ENCODE data around the gene UBE3C.
"Not testable (repeated sequence)": the region's sequence is repeated elsewhere in the genome, so short reads cannot be mapped to it uniquely, and the experiment has no call there.

Gene UBE3C

GRCh38 chr7:157132796-157133195, 5.9 kb upstream of the UBE3C start:
- no peak for FAIRE-seq

GRCh38 chr7:157133304-157133703, 5.4 kb upstream of the UBE3C start:
- no peak for FAIRE-seq

DNA sequence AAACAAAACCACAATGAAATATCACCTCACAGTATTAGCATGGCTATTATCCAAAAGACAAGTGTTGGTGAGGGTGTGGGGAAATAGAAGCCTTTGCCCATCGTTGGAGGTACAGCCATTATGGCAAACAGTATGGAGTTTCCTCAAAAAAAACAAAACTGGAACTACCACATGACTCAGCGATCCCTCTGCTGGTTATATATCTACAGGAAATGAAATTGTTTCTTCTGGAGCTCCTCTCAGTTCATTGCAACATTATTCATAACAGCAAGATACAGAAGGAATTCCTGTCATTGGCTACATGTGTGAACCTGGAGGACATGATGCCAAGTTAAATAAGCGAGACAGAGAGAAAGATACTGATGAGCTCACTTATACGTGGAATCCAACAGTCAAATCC, 2.4 kb upstream of the UBE3C start:
- no peak for FAIRE-seq

GRCh38 chr7:157138101-157138423, 664 bp upstream of the UBE3C start:
- FAIRE-seq, result no peak

- FAIRE-seq, result no peak
These were observed 534 bp downstream of the UBE3C start for GRCh38 chr7:157139111-157139809.

DNA sequence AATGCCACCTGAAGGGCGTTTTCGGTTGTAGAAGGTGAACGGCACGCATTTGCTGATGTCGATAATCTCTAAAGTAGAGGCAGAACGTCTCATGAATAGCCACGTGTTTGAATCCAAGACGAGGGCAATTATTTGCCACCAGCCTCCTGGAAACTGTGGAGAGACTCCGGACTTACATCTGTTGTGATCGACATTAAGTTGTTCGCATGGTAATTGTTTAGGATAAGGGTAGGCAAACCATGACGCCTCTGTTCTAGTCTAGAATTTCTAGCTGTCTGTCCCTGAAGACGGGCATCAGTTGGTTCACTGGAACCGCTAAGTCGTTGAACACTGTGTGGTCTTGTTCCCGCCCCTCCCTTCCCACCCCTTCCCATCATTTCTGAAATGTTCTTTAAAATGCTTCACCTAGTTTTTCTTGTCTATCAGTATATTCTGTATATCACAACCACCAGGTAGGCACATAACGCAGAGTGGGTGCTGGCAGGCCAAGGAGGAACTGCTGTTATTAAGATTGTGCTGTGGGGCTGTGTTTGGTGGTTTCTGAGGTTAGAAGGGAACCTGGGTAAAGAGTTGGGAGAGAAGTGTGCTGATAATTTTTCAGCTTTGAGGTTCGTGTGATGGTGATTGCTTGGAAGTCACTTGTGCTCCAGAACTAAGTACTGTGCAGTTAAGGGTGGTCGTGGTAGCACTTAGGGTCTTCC, 1.2 kb downstream of the UBE3C start:
- FAIRE-seq, result no peak

DNA sequence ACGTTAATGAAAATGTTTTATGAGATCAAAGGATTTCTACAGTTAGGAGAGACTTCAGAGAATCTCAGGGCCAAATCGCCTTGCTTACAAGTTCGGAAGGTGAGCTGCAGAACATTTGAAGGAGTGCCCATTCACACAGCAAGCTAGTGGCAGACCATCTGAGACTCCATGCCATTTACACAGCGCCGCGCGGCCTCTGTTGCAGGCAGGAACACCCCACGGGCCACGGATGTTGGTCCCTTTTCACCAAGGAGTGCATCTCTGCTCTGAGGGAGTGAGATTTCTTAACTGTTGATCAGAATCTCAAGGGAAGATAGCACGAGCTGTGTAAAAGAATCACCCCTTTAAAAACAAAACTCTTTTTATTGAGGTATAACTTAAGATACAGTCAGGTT, 1.8 kb downstream of the UBE3C start:
- no peak for FAIRE-seq

- FAIRE-seq, result no peak
These were observed 2.9 kb downstream of the UBE3C start for GRCh38 chr7:157141525-157142060.

GRCh38 chr7:157143788-157144187, 5.1 kb downstream of the UBE3C start:
- FAIRE-seq, result no peak

DNA sequence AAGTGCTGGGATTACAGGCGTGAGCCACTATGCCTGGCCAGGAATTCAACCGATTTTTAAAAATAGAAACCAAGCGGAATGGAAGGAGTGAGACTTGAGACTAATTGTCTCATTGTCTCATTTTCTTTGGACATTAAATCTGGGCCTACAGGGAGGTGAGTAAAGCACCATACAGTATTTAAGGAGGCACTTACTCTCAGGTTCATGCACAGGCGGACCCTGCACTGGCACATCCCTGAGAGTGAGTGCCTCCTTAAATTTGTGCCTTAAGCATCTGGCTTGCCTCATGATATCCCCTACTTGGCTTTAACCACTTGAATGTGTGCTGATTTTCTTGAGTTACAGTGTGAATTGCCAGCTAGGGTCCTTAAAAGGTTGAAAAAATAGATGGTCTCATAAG, 10.6 kb downstream of the UBE3C start:
- no peak for FAIRE-seq

DNA sequence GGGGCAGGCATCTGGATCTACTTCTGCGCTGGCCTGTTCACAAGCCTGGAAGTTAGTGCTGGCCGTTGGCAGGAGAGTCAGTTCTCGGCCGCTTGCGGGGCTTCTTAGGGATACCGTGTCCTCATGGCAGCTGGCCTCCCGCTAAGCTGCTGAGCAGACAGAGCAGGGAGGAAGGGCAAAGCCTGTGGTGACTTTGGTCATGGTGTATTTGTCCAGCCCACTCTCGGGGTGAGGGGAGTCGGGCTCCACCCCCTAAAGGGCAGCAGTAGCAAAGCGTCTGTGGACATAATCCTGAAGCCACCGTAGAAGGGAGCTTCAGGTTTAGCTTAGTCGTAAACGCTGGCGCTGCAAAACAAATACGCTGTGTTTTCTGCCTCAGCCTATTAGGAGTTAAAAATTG, 12.2 kb downstream of the UBE3C start:
- FAIRE-seq, result no peak

- FAIRE-seq, result no peak
These were observed 13.1 kb downstream of the UBE3C start for GRCh38 chr7:157151626-157152339.

- FAIRE-seq, result no peak
These were observed 13.7 kb downstream of the UBE3C start for GRCh38 chr7:157152391-157152937.

DNA sequence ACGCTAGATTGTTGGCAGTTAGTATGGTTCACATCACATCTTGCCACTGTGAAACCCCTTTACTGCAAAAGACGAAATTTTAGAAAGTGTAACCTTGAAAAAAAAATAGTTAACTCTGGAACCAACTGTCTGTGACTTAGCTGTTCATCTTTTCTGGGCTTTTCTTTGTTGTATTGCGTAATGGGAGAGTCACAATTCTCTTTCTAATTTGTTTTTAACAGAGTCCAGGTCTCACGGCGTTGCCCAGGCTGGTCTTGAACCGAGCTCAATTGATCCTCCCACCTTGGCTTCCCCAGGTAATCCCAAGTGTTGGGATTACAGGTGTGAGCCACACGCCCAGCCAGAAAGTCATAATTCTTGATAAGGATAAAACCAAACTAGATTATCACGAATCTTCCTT, 14.5 kb downstream of the UBE3C start:
- no peak for FAIRE-seq

DNA sequence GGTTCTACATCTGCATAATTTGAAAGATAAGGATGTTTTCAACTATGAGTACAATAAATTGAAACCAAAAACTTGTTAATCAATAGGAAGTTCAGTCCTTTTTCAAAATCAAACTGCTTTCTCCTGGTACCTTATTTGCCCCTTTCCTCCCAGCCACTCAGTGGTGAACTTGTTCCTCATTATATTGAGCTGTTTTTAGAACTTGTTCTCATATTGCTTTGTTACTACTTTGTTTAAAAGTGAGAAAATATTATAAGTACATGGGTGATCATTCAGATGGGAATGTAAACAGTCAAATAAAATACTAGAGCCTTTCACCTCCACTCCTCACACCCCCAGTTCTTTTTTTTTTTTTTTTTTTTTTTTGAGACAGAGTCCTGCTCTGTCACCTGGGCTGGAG, 17.2 kb downstream of the UBE3C start:
- no peak for FAIRE-seq

- no peak for FAIRE-seq
These were observed 19.7 kb downstream of the UBE3C start for GRCh38 chr7:157158400-157158799.

- FAIRE-seq, result not testable (repeated sequence)
These were observed 20.8 kb downstream of the UBE3C start for GRCh38 chr7:157159537-157159936.

GRCh38 chr7:157160433-157160832, 21.7 kb downstream of the UBE3C start:
- FAIRE-seq, result no peak

DNA sequence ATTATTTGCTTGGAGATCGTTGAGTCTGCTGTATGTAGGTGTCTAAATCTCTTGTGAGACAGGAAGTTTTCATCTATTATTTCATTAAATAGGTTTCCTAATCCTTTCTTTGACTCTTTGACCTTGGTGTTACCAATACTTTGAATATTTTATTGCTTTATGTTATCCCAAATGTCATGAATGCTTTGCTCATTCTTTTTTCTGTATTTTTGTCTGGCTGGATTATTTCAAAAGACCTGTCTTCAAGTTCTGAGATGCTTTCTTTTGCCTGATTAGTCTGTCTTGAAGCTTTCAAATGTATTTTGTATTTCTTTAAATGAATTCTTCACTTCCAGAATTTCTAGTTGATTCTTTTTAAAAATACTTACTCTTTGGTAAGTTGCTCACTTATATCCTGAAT, 27.3 kb downstream of the UBE3C start:
- no peak for FAIRE-seq

DNA sequence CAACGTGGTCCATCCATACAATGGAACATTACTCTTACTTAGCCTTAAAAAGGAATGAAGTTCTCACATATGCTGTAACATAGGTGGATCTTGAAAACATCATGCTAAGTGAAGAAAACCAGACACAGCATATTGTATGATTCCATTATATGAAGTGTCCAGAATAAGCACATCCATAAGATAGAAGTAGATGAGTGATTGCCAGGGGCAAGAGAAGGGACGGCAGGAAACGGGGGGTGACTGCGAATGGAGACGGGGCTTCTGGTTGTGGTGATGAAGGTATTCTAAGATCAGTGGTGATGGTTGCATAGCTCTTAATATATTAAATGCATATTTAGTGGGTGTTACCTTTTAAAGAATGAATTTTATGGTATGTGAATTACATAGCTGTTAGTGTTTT, 29.8 kb downstream of the UBE3C start:
- no peak for FAIRE-seq

DNA sequence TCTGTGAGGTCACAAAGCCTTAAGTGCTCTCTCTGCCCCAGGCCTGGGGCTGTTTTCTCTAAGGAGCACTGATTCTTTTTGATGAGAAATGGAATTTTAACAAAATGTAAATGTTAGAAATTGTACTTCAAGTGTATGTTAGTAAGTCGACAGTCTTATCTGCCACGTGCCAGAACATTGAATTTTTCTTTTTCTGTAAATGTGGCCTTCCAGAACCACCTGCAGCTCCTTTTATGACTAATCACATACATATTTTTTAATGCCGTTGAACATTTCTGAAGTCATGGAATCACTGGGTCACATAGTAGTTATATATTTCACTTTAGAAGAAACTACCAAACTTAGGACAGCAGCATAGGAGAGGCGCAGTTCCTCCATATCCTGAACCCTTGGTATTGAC, 38.0 kb downstream of the UBE3C start:
- no peak for FAIRE-seq

DNA sequence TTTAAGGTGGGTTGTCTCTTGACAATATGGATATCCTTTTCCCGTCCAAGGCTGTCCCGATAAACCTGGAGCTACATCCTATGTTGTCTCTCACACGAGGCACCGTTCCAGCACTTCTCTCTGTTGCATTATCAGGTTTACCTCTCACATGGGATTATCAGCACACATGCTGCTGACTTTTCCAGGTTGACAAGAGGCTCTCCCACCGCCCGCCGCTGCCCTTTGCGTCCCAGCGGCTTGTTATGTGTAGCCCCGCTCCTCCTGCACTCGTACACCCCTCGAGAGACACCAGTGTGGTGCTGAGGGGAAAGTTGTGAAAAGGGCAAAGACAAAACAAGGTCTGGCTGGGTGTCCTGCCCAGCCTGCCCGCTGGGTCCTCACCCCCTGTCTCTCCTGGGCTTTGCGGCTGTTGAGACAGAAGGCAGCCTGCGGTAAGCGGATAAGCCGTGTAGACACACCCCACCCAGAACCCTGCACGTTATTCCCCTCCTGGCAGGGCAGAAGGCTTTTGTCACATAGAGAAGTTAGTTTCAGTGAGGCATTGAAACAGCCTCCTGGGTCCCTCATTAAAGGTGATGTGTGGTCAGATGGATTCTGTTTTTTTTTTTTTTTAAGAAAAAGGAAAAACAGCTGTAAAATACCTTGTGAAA, 38.7 kb downstream of the UBE3C start:
- no peak for FAIRE-seq

- no peak for FAIRE-seq
These were observed 39.3 kb downstream of the UBE3C start for GRCh38 chr7:157177983-157178381.
